H1 (cell line): Measurements from ENCODE around the gene HLA-G. TPM values are rescaled to one million over a fixed set of nuclear protein-coding genes. Genes with fewer than 3 reads are reported as not detected.

Source experiments
- CTCF ChIA-PET: fragments of 300-600 bp; sonication (Branson Sonifier 250); formaldehyde crosslinking; loops from one replicate; lab custom pipeline; 2021; ENCODE audit not compliant: partially characterized antibody; lab: Charles Lee
- POLR2A ChIA-PET: fragments of 300-600 bp; sonication (Branson Sonifier 250); formaldehyde crosslinking; loops from one replicate; lab custom pipeline; 2021; ENCODE audit warnings: inconsistent platforms; ENCODE audit not compliant: partially characterized antibody; lab: Charles Lee
- DNase-seq, 2 experiments: peaks; one replicate each; pipeline versions ENCODE4 v3.0.0 to v3.0.0-alpha.2; 2010 to 2022; ENCODE audit warnings: low spot score in 2 of 2, low read depth in 1 of 2, mixed read lengths in 1 of 2
- FAIRE-seq: peaks from 2 replicates; lab custom pipeline; 2011; peaks lifted over from hg19 to GRCh38; lab: Jason Lieb, UNC
- H2AFZ ChIP-seq: 2 replicates; pipeline ENCODE4 v1.8.1; 2012; ENCODE audit warnings: low read length, inconsistent platforms
- H2AK5ac ChIP-seq: 2 replicates; pipeline ENCODE4 v1.6.1; 2013; ENCODE audit warnings: low read depth, low read length
- H2BK120ac ChIP-seq: replicated peaks from 2 replicates; pipeline ENCODE3; 2013; ENCODE audit warnings: low read depth, low read length, inconsistent platforms
- H2BK12ac ChIP-seq: 2 replicates; pipeline ENCODE4 v1.6.1; 2013; ENCODE audit warnings: low read depth, low read length
- H2BK15ac ChIP-seq: 2 replicates; pipeline ENCODE4 v1.6.1; 2013; ENCODE audit warnings: low read length
- H2BK20ac ChIP-seq: 2 replicates; pipeline ENCODE4 v1.6.1; 2013; ENCODE audit warnings: low read length
- H2BK5ac ChIP-seq: 2 replicates; pipeline ENCODE4 v1.6.1; 2013; ENCODE audit warnings: low read depth, low read length
- H3K14ac ChIP-seq: 2 replicates; pipeline ENCODE4 v1.6.1; 2013; ENCODE audit warnings: inconsistent platforms; ENCODE audit not compliant: insufficient read length
- H3K18ac ChIP-seq: 2 replicates; pipeline ENCODE4 v1.6.1; 2013; ENCODE audit warnings: low read length; ENCODE audit errors: extremely low read depth
- H3K23ac ChIP-seq: 2 replicates; pipeline ENCODE4 v1.6.1; 2013; ENCODE audit warnings: inconsistent platforms; ENCODE audit not compliant: insufficient read length
- H3K23me2 ChIP-seq: 2 replicates; pipeline ENCODE4 v1.6.1; 2013; ENCODE audit warnings: low read depth, low read length
- H3K27ac ChIP-seq: 2 replicates; pipeline ENCODE4 v1.6.1; 2011; ENCODE audit warnings: low read depth, low read length, inconsistent platforms
- H3K27me3 ChIP-seq, 4 experiments: replicated peaks in 1 of 4; 1 replicate in 1 of 4; 2 replicates in 3 of 4; pipeline versions ENCODE4 v1.6.1 to v1.8.1; 2011 to 2013; ENCODE audit warnings: low read length in 3 of 4, mild to moderate bottlenecking in 3 of 4, inconsistent platforms in 2 of 4, mixed read lengths in 2 of 4, moderate library complexity in 1 of 4; ENCODE audit not compliant: control insufficient read depth in 3 of 4, insufficient read depth in 3 of 4; ENCODE audit errors: extremely low read depth in 1 of 4
- H3K36me3 ChIP-seq, 4 experiments: 2 replicates each; pipeline versions ENCODE4 v1.6.1 to v1.8.1; 2011 to 2013; ENCODE audit warnings: mild to moderate bottlenecking in 4 of 4, low read length in 3 of 4, moderate library complexity in 2 of 4, control low read depth in 1 of 4, inconsistent platforms in 1 of 4; ENCODE audit not compliant: insufficient read depth in 4 of 4, control insufficient read depth in 2 of 4
- H3K4ac ChIP-seq: replicated peaks from 2 replicates; pipeline ENCODE3; 2013; ENCODE audit warnings: low read length, low read depth, mixed read lengths, inconsistent platforms; ENCODE audit not compliant: insufficient read length
- H3K4me1 ChIP-seq, 4 experiments: replicated peaks in 1 of 4; 1 replicate in 1 of 4; 2 replicates in 3 of 4; pipeline versions ENCODE4 v1.6.1 to v1.8.1; 2011 to 2013; ENCODE audit warnings: low read length in 3 of 4, inconsistent platforms in 2 of 4, mixed read lengths in 1 of 4; ENCODE audit not compliant: insufficient read depth in 4 of 4, control insufficient read depth in 3 of 4
- H3K4me2 ChIP-seq, 2 experiments: 2 replicates each; pipeline versions ENCODE4 v1.6.1 to v1.8.1; 2011 to 2013; ENCODE audit warnings: low read depth in 2 of 2, low read length in 2 of 2, control low read depth in 1 of 2, inconsistent platforms in 1 of 2, mild to moderate bottlenecking in 1 of 2; ENCODE audit not compliant: insufficient read depth in 1 of 2
- H3K4me3 ChIP-seq, 4 experiments: fragments of 200-600, 300-600 bp in 1 of 4; sonication (generic), shearing (Covaris generic), sonication (Bioruptor Twin) in 1 of 4; 2 replicates each; pipeline versions ENCODE4 v1.5.1 to v1.8.1; 2011 to 2016; ENCODE audit warnings: low read length in 4 of 4, low read depth in 3 of 4, control low read depth in 2 of 4, inconsistent platforms in 2 of 4, mild to moderate bottlenecking in 2 of 4, mixed read lengths in 1 of 4, moderate library complexity in 1 of 4; ENCODE audit not compliant: insufficient read depth in 2 of 4; ENCODE audit errors: extremely low read depth in 1 of 4
- H3K56ac ChIP-seq: replicated peaks from 2 replicates; pipeline ENCODE3; 2013; ENCODE audit warnings: low read depth, mild to moderate bottlenecking, mixed read lengths, low read length, inconsistent platforms; ENCODE audit not compliant: insufficient read length
- H3K79me1 ChIP-seq: 2 replicates; pipeline ENCODE4 v1.6.1; 2013; ENCODE audit warnings: low read depth, low read length, control low read depth
- H3K79me2 ChIP-seq, 2 experiments: 2 replicates each; pipeline versions ENCODE4 v1.6.1 to v1.8.1; 2012 to 2013; ENCODE audit warnings: low read length in 2 of 2, mild to moderate bottlenecking in 2 of 2, inconsistent platforms in 1 of 2; ENCODE audit not compliant: insufficient read depth in 2 of 2, control insufficient read depth in 1 of 2
- H3K9ac ChIP-seq, 4 experiments: replicated peaks in 1 of 4; 1 replicate in 1 of 4; 2 replicates in 3 of 4; pipeline versions ENCODE4 v1.6.1 to v1.8.1; 2011 to 2013; ENCODE audit warnings: low read depth in 3 of 4, low read length in 3 of 4, control low read depth in 2 of 4, mild to moderate bottlenecking in 2 of 4, moderate library complexity in 2 of 4, inconsistent platforms in 1 of 4; ENCODE audit errors: extremely low read depth in 1 of 4
- H3K9me3 ChIP-seq, 2 experiments: 2 replicates each; pipeline versions ENCODE4 v1.6.1 to v1.8.1; 2012 to 2013; ENCODE audit warnings: mild to moderate bottlenecking in 2 of 2, moderate library complexity in 2 of 2, control low read depth in 1 of 2, inconsistent platforms in 1 of 2, low read depth in 1 of 2, low read length in 1 of 2, mixed read lengths in 1 of 2; ENCODE audit not compliant: insufficient read depth in 2 of 2
- H4K20me1 ChIP-seq, 2 experiments: replicated peaks in 1 of 2; 2 replicates each; pipeline versions ENCODE3 to v1.8.1; 2011 to 2013; ENCODE audit warnings: inconsistent platforms in 2 of 2, low read length in 2 of 2, mild to moderate bottlenecking in 1 of 2; ENCODE audit not compliant: insufficient read depth in 2 of 2, control insufficient read depth in 1 of 2
- H4K5ac ChIP-seq: 2 replicates; pipeline ENCODE4 v1.6.1; 2013; ENCODE audit warnings: low read length, low read depth, mixed read lengths, inconsistent platforms; ENCODE audit not compliant: insufficient read length
- H4K8ac ChIP-seq: 2 replicates; pipeline ENCODE4 v1.8.0; 2013; ENCODE audit warnings: mild to moderate bottlenecking, moderate library complexity, low read length, inconsistent platforms; ENCODE audit not compliant: insufficient read depth; ENCODE audit errors: extremely low read depth
- H4K91ac ChIP-seq: replicated peaks from 2 replicates; pipeline ENCODE3; 2013; ENCODE audit warnings: low read length, mixed read lengths, inconsistent platforms; ENCODE audit not compliant: insufficient read length
- RBBP5 ChIP-seq: IDR thresholded peaks from 2 replicates; pipeline ENCODE4 v1.7.1; 2012; ENCODE audit warnings: low read depth, mild to moderate bottlenecking, inconsistent platforms, low read length, moderate library complexity, borderline replicate concordance
- WGBS, 2 experiments: shearing (Covaris generic) in 1 of 2; methylation state at CpG; one replicate each; pipeline versions ENCODE4 v1.1.6 to v1.1.7; 2013 to 2015; ENCODE audit warnings: low lambda C conversion rate in 2 of 2, mixed read lengths in 2 of 2, inconsistent platforms in 1 of 2, low coverage in 1 of 2, missing lambda C conversion rate in 1 of 2; ENCODE audit not compliant: insufficient replicate concordance in 2 of 2, insufficient coverage in 1 of 2, insufficient read length in 1 of 2; ENCODE audit errors: extremely low coverage in 1 of 2, missing lambda C conversion rate in 1 of 2; 5-methylcytosine and 5-hydroxymethylcytosine counted together
- polyA plus RNA-seq, 7 experiments: library from polyadenylated mRNA; depleted of rRNA in 3 of 7; stranded (reverse) in 5 of 7; unstranded in 2 of 7; fragments of >200 nt in 5 of 7; fragments of 200-250 nt in 2 of 7; gene quantifications; 1 replicate in 5 of 7; 2 replicates in 1 of 7; 4 replicates in 1 of 7; pipeline versions ENCODE4 v1.2.1 to v1.2.3, GENCODE V29; 2011 to 2013; ENCODE audit warnings: missing spikeins in 2 of 7, mixed read lengths in 2 of 7
- total RNA-seq: library from RNA; stranded (reverse); fragmentation: NEBNext Ultra II Directional; extraction: Animal tissue kit (Norgen Biotek cat#: 25700); gene quantifications from 2 replicates; pipeline ENCODE4 v1.2.1, GENCODE V29; 2021
- TF ChIP-seq, protein P1 (sequence below): IDR thresholded peaks from 2 replicates; pipeline ENCODE4 v1.6.1; 2011; ENCODE audit warnings: low read depth, mild to moderate bottlenecking, low read length; ENCODE audit not compliant: insufficient read depth

HLA-G gene
- total and polyA plus RNA-seq, 2 of the 8 experiments (the other 6 are each of a cell fraction or from before 2014, with no cell fraction given), result 3.2 to 4.8 TPM

DNA sequence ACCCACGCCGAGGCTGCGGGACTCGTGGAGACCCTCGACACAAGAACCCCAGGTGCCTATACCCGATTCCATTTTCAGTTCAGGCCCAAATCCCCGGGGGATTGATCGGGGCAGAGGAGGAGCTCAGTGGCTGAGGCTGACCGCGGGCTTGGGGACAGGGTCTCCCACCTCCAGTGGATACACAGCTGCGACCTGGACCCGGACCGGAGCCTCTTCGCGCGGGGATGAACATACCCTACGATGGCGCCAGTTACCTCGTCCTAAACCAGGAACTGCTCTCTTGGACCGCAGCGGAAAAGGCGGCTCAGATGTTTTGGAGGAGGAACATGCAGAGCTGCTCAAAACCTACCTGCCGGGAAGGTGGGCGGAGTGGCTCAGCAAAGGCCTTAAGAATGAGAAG lies 27.4 kb upstream of the HLA-G start:
- ChIA-PET POLR2A (no interaction called here), CTCF (interaction anchor here (1.8 kb wide), 1 partner anchor 34 kb away, joined by 7 read pairs; no protein-coding TSS in a partner anchor)
- no peak for DNase-seq
- no peak overlapping the region for H3K4me2 ChIP-seq
- H4K91ac ChIP-seq, result no peak overlapping the region
- H4K8ac ChIP-seq, result no peak overlapping the region
- H2AK5ac ChIP-seq, result no peak overlapping the region
- H3K27ac ChIP-seq, result no peak overlapping the region
- TF ChIP-seq, protein P1, sequence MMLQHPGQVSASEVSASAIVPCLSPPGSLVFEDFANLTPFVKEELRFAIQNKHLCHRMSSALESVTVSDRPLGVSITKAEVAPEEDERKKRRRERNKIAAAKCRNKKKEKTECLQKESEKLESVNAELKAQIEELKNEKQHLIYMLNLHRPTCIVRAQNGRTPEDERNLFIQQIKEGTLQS, result no peak
- no peak for TF ChIP-seq RBBP5
- TF ChIP-seq, all 59 proteins: peak for 0
- Histone ChIP-seq H2BK5ac (no peak overlapping the region), H3K56ac (no peak overlapping the region), H4K20me1 (no peaks in the 10 kb centered on the region), H3K79me1 (no peaks in the 10 kb centered on the region), H3K79me2 (no peaks in the 10 kb centered on the region), H4K5ac (no peak overlapping the region), H3K18ac (no peak overlapping the region), H3K14ac (no peak overlapping the region), H3K4me1 (no peaks in the 10 kb centered on the region), H3K36me3 (no peaks in the 10 kb centered on the region), H3K9me3 (no peaks in the 10 kb centered on the region), H2BK120ac (no peak overlapping the region), H2BK15ac (no peak overlapping the region), H2BK20ac (no peak overlapping the region), H3K23ac (no peak overlapping the region), H3K9ac (no peak overlapping the region), H2AFZ (no peak overlapping the region), H3K4ac (no peak overlapping the region), H3K23me2 (no peaks in the 10 kb centered on the region), H3K27me3 (no peaks in the 10 kb centered on the region; a peak in 1 of 7 replicates), H2BK12ac (no peak overlapping the region), H3K4me3 (no peak overlapping the region)
- 93% methylated on average over 24 of the region's 24 CpGs; no CpG with 5 or more reads in 1 of the 2 experiments for WGBS, 2 experiments
- FAIRE-seq, result no peak
